HepG2 (cell line): ENCODE measurements around the gene NPVF.

Experiments
- CHD2 ChIP-seq: IDR thresholded peaks from 2 replicates; pipeline ENCODE4 v1.6.1; 2011; ENCODE audit warnings: low read depth, low read length, improper control_type of control experiment
- CHD4 ChIP-seq: fragments of 200-600 bp; sonication (generic); IDR thresholded peaks from 2 replicates; pipeline ENCODE4 v1.7.0; 2017; ENCODE audit warnings: mild to moderate bottlenecking, low read length, borderline replicate concordance
- EZH2 ChIP-seq: conservative IDR thresholded peaks from 2 replicates; pipeline ENCODE4 v1.6.1; 2012; ENCODE audit warnings: mild to moderate bottlenecking, low read depth, low read length, moderate library complexity
- NFKBIZ ChIP-seq: IDR thresholded peaks from 2 replicates; pipeline ENCODE4 v1.6.1; 2018; ENCODE audit warnings: missing genetic modification reagents, missing compliant biosample characterization
- SOX5 ChIP-seq: IDR thresholded peaks from 2 replicates; pipeline ENCODE4 v1.6.1; 2016; ENCODE audit warnings: borderline replicate concordance
- TSC22D2 ChIP-seq: sonication (generic); formaldehyde crosslinking; IDR thresholded peaks from 2 replicates; pipeline ENCODE4 v1.5.1; 2020; ENCODE audit warnings: missing genetic modification reagents, mild to moderate bottlenecking, borderline replicate concordance
- ZBTB7A ChIP-seq: sonication (generic); formaldehyde crosslinking; IDR thresholded peaks from 2 replicates; pipeline ENCODE4 v1.8.0; 2022; ENCODE audit warnings: mild to moderate bottlenecking, missing genetic modification reagents
- TF ChIP-seq, protein P1 (sequence below): sonication (generic); formaldehyde crosslinking; IDR thresholded peaks from 2 replicates; pipeline ENCODE4 v1.5.0; 2020; ENCODE audit warnings: mild to moderate bottlenecking, missing genetic modification reagents, moderate library complexity
- TF ChIP-seq, protein P2 (sequence below): fragments of 450-650 bp; IDR thresholded peaks from 2 replicates; pipeline ENCODE4 v1.6.1; 2017; ENCODE audit warnings: mild to moderate bottlenecking
- TF ChIP-seq, protein P3 (sequence below): sonication (generic); formaldehyde crosslinking; conservative IDR thresholded peaks from 2 replicates; pipeline ENCODE4 v1.8.1; 2023; ENCODE audit warnings: missing genetic modification reagents

- TF ChIP-seq ZBTB7A (CRISPR knock-in tag) (no peak), NFKBIZ (CRISPR knock-in tag) (no peak), TSC22D2 (no peak), CHD2 (no peak), CHD4 (no peak), SOX5 (CRISPR knock-in tag) (no peak), EZH2 (no peak)
- TF ChIP-seq, protein P1, sequence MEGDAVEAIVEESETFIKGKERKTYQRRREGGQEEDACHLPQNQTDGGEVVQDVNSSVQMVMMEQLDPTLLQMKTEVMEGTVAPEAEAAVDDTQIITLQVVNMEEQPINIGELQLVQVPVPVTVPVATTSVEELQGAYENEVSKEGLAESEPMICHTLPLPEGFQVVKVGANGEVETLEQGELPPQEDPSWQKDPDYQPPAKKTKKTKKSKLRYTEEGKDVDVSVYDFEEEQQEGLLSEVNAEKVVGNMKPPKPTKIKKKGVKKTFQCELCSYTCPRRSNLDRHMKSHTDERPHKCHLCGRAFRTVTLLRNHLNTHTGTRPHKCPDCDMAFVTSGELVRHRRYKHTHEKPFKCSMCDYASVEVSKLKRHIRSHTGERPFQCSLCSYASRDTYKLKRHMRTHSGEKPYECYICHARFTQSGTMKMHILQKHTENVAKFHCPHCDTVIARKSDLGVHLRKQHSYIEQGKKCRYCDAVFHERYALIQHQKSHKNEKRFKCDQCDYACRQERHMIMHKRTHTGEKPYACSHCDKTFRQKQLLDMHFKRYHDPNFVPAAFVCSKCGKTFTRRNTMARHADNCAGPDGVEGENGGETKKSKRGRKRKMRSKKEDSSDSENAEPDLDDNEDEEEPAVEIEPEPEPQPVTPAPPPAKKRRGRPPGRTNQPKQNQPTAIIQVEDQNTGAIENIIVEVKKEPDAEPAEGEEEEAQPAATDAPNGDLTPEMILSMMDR (CRISPR knock-in tag): no peak
- TF ChIP-seq, protein P2, sequence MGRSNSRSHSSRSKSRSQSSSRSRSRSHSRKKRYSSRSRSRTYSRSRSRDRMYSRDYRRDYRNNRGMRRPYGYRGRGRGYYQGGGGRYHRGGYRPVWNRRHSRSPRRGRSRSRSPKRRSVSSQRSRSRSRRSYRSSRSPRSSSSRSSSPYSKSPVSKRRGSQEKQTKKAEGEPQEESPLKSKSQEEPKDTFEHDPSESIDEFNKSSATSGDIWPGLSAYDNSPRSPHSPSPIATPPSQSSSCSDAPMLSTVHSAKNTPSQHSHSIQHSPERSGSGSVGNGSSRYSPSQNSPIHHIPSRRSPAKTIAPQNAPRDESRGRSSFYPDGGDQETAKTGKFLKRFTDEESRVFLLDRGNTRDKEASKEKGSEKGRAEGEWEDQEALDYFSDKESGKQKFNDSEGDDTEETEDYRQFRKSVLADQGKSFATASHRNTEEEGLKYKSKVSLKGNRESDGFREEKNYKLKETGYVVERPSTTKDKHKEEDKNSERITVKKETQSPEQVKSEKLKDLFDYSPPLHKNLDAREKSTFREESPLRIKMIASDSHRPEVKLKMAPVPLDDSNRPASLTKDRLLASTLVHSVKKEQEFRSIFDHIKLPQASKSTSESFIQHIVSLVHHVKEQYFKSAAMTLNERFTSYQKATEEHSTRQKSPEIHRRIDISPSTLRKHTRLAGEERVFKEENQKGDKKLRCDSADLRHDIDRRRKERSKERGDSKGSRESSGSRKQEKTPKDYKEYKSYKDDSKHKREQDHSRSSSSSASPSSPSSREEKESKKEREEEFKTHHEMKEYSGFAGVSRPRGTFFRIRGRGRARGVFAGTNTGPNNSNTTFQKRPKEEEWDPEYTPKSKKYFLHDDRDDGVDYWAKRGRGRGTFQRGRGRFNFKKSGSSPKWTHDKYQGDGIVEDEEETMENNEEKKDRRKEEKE: no peak
- TF ChIP-seq, protein P3, sequence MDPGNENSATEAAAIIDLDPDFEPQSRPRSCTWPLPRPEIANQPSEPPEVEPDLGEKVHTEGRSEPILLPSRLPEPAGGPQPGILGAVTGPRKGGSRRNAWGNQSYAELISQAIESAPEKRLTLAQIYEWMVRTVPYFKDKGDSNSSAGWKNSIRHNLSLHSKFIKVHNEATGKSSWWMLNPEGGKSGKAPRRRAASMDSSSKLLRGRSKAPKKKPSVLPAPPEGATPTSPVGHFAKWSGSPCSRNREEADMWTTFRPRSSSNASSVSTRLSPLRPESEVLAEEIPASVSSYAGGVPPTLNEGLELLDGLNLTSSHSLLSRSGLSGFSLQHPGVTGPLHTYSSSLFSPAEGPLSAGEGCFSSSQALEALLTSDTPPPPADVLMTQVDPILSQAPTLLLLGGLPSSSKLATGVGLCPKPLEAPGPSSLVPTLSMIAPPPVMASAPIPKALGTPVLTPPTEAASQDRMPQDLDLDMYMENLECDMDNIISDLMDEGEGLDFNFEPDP: no peak
Measured at GRCh38 chr7:25187932-25188331, 40.4 kb downstream of the NPVF start.
